OCI-LY7 (cell line): Measurements from ENCODE around the gene CHRNB4. TPM values are rescaled to one million over a fixed set of nuclear protein-coding genes. Genes with fewer than 3 reads are reported as not detected.
"Not testable (repeated sequence)": the region's sequence is repeated elsewhere in the genome, so short reads cannot be mapped to it uniquely, and the experiment has no call there.

ENCODE experiments used
- BruUV-seq: library from RNA; stranded (reverse); fragments of 400-500 nt; replicated peaks from 2 replicates; lab custom pipeline; 2021; lab: Mats Ljungman, UMichigan
- CTCF ChIA-PET: fragments of 300-600 bp; sonication (Branson Sonifier 250); formaldehyde crosslinking; loops from one replicate; lab custom pipeline; 2022; ENCODE audit warnings: antibody characterized with exemption; ENCODE audit not compliant: unreplicated experiment; lab: Charles Lee
- POLR2A ChIA-PET: fragments of 300-600 bp; sonication (Branson Sonifier 250); formaldehyde crosslinking; loops from one replicate; lab custom pipeline; 2022; ENCODE audit warnings: antibody characterized with exemption; lab: Charles Lee
- DNase-seq: peaks from one replicate; pipeline ENCODE4 v3.0.0-alpha.2; 2015; ENCODE audit warnings: low spot score
- H2AFZ ChIP-seq: fragments of 200-600 bp; sonication (generic), shearing (Covaris generic); 2 replicates; pipeline ENCODE4 v1.6.1; 2014; ENCODE audit warnings: mild to moderate bottlenecking, antibody characterized with exemption, low read length, moderate library complexity
- H3K27ac ChIP-seq: fragments of 200-600 bp; sonication (generic); 2 replicates; pipeline ENCODE4 v1.5.1; 2014; ENCODE audit warnings: mixed run types, low read depth, mild to moderate bottlenecking, moderate library complexity, low read length, inconsistent platforms; ENCODE audit not compliant: poor library complexity, severe bottlenecking
- H3K36me3 ChIP-seq: fragments of 200-600 bp; sonication (generic); 2 replicates; pipeline ENCODE4 v1.6.1; 2014; ENCODE audit warnings: mild to moderate bottlenecking, antibody characterized with exemption, low read length, moderate library complexity, mixed read lengths; ENCODE audit not compliant: insufficient read depth
- H3K4me1 ChIP-seq: fragments of 200-600 bp; sonication (generic); 2 replicates; pipeline ENCODE4 v1.5.1; 2014; ENCODE audit warnings: mild to moderate bottlenecking, low read length; ENCODE audit not compliant: insufficient read depth, poor library complexity, severe bottlenecking
- H3K4me2 ChIP-seq: fragments of 200-600 bp; sonication (generic); 2 replicates; pipeline ENCODE4 v1.6.1; 2014; ENCODE audit warnings: mild to moderate bottlenecking, low read length
- H3K4me3 ChIP-seq: fragments of 200-600 bp; sonication (generic); 2 replicates; pipeline ENCODE4 v1.5.1; 2014; ENCODE audit warnings: mild to moderate bottlenecking, low read depth, low read length; ENCODE audit not compliant: poor library complexity, severe bottlenecking
- H3K79me2 ChIP-seq: fragments of 200-600 bp; sonication (generic); 2 replicates; pipeline ENCODE4 v1.6.1; 2016; ENCODE audit warnings: low read depth, mild to moderate bottlenecking, low read length, moderate library complexity, mixed read lengths; ENCODE audit not compliant: insufficient read depth
- H3K9me2 ChIP-seq: fragments of 200-600 bp; sonication (generic); 2 replicates; pipeline ENCODE4 v1.6.1; 2016; ENCODE audit warnings: mild to moderate bottlenecking, low read length, mixed read lengths; ENCODE audit not compliant: insufficient read depth
- H3K9me3 ChIP-seq: fragments of 200-600 bp; sonication (generic); 2 replicates; pipeline ENCODE4 v1.6.1; 2014; ENCODE audit warnings: mild to moderate bottlenecking, mixed run types, low read length, mixed read lengths
- H4K20me1 ChIP-seq: fragments of 200-600 bp; sonication (generic); 2 replicates; pipeline ENCODE4 v1.6.1; 2014; ENCODE audit warnings: mild to moderate bottlenecking, antibody characterized with exemption, low read length, moderate library complexity, mixed read lengths; ENCODE audit not compliant: insufficient read depth
- EZH2phosphoT487 ChIP-seq: fragments of 200-600 bp; sonication (generic); IDR thresholded peaks from 2 replicates; pipeline ENCODE4 v1.6.1; 2018; ENCODE audit warnings: low read depth, borderline replicate concordance, mild to moderate bottlenecking, mixed run types, antibody characterized with exemption, low read length, moderate library complexity, mixed read lengths
- intact Hi-C: fragments of 100-400 bp; cut with micrococcal nuclease; formaldehyde crosslinking; loops from one replicate; pipeline ENCODE4 v1.10.0; 2022; ENCODE audit not compliant: unreplicated experiment
- total RNA-seq, 2 experiments: library from RNA; depleted of rRNA in 1 of 2; stranded (reverse); fragments of >200 nt in 1 of 2; shearing (Covaris generic) in 1 of 2; gene quantifications; 2 replicates each; pipeline ENCODE4 v1.2.3, GENCODE V29; 2014 to 2022
- TF ChIP-seq, protein P1 (sequence below): fragments of 200-600 bp; sonication (generic); conservative IDR thresholded peaks from 2 replicates; pipeline ENCODE4 v1.5.1; 2014; ENCODE audit warnings: mild to moderate bottlenecking, antibody characterized with exemption, low read length, moderate library complexity, mixed read lengths

CHRNB4 gene
- total RNA-seq, 2 experiments from 2014 or later: not detected

DNA sequence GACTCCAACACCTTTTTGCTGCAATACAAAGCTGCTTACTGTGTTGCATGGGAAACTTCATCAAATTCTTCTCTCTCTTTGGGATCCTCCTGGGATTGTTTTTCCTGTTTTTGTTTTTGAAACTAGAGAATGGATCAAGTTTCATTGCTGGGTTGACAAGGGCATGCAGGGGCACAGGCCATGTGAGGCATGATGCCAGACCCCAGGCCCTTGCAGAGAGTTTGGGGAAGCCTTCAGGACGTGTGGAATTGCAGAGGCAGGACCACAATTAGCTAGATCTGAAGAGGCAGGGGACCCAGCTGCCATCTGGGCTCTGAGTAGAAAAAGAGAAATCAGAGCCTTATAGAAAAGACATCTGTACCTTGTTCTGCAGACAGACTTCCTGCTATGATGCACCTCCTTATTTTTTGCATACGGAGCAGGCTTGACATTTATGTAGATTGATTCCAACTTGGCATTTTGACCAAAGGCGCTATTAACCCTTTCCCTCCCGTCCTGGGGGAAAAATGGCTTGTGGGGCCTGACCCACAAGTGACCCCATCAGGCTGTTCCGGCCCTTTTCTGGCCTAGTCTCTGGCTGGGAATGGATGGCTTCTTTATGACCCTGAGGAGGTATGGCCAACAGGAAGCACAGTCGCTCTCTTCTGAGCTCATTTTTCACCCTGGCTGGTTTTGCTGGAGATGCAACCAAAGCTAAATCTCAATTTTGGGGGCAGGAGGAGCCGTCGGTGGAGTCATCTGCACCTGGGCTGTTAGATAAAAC, 44.3 kb upstream of the CHRNB4 start:
- H3K27ac ChIP-seq: no peak overlapping the region
- no peak for DNase-seq
- no TSS peak for BruUV-seq
- no peaks in the 10 kb centered on the region for H3K9me2 ChIP-seq
- no peak overlapping the region for H3K4me3 ChIP-seq
- H3K4me1 ChIP-seq: peaks cover 4% of the 10 kb centered on the region
- H3K9me3 ChIP-seq: no peaks in the 10 kb centered on the region
- no peaks in the 10 kb centered on the region for H3K79me2 ChIP-seq
- no peak overlapping the region for H3K4me2 ChIP-seq
- peak overlapping the region; percentile 34 for H2AFZ ChIP-seq
- H3K36me3 ChIP-seq: no peaks in the 10 kb centered on the region
- CTCF ChIA-PET: no interaction called here
- no peak for TF ChIP-seq EZH2phosphoT487
- TF ChIP-seq, protein P1, sequence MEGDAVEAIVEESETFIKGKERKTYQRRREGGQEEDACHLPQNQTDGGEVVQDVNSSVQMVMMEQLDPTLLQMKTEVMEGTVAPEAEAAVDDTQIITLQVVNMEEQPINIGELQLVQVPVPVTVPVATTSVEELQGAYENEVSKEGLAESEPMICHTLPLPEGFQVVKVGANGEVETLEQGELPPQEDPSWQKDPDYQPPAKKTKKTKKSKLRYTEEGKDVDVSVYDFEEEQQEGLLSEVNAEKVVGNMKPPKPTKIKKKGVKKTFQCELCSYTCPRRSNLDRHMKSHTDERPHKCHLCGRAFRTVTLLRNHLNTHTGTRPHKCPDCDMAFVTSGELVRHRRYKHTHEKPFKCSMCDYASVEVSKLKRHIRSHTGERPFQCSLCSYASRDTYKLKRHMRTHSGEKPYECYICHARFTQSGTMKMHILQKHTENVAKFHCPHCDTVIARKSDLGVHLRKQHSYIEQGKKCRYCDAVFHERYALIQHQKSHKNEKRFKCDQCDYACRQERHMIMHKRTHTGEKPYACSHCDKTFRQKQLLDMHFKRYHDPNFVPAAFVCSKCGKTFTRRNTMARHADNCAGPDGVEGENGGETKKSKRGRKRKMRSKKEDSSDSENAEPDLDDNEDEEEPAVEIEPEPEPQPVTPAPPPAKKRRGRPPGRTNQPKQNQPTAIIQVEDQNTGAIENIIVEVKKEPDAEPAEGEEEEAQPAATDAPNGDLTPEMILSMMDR: no peak
- no peaks in the 10 kb centered on the region for H4K20me1 ChIP-seq
- POLR2A ChIA-PET: interaction anchor here (0.8 kb wide), 1 partner anchor 22 kb away, joined by 3 read pairs; no protein-coding TSS in a partner anchor
- intact Hi-C loops: no loop called here

DNA sequence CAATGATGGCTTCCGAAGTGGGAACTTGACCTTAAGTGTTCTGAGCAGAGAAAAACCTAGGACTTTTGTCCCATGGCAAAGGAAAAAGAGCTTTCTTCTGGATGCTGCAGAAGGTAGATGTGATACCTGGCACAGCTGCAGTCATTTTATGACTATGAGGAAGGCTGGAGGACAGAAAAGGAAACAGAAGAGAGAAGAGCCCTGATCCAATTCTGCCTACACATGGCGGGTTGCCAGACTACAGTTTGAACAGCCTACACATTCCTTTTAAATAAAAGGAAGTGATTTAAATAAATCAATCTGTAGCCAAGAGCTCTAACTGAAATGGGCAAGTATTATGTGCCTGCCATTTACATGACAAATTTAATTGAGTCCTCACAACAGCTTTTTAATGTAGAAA, 43.6 kb upstream of the CHRNB4 start:
- TF ChIP-seq, protein P1: no peak
- no peak for TF ChIP-seq EZH2phosphoT487
- Histone ChIP-seq H4K20me1 (no peaks in the 10 kb centered on the region), H2AFZ (no peak overlapping the region), H3K79me2 (no peaks in the 10 kb centered on the region), H3K9me3 (no peaks in the 10 kb centered on the region), H3K4me3 (no peak overlapping the region), H3K27ac (no peak overlapping the region), H3K36me3 (no peaks in the 10 kb centered on the region), H3K4me2 (no peak overlapping the region), H3K9me2 (no peaks in the 10 kb centered on the region), H3K4me1 (peaks cover 4% of the 10 kb centered on the region)
- intact Hi-C loops: no loop called here
- ChIA-PET CTCF (no interaction called here), POLR2A (interaction anchor here (0.8 kb wide), 1 partner anchor 21 kb away, joined by 3 read pairs; no protein-coding TSS in a partner anchor)
- BruUV-seq: no TSS peak
- no peak for DNase-seq

DNA sequence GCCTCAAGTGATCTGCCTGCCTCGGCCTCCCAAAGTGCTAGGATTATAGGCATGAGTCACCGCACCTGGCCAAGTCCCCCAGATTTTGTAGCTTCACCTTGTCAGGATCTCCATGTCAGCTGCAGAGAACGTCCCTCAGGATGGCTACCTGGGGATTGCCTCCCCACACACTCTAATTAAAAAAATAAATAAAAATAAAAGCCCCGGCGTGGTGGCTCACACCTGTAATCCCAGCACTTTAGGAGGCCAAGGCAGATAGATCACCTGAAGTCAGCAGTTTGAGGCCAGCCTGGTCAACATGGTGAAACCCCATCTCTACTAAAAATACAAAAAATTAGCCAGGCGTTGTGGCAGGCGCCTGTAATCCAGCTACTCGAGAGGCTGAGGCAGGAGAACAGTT, 42.6 kb upstream of the CHRNB4 start:
- DNase-seq, H3K4me1 ChIP-seq, CTCF ChIA-PET, H4K20me1 ChIP-seq, H3K9me2 ChIP-seq, BruUV-seq, H3K4me3 ChIP-seq, H3K27ac ChIP-seq, intact Hi-C loops, H3K79me2 ChIP-seq, H3K9me3 ChIP-seq, H2AFZ ChIP-seq, H3K36me3 ChIP-seq, H3K4me2 ChIP-seq: not testable (repeated sequence)
- POLR2A ChIA-PET: interaction anchor here (0.5 to 0.7 kb wide), 3 partner anchors 9 to 614 kb away, joined by 3 to 4 read pairs (median 4); no protein-coding TSS in a partner anchor
